HL-60/S4 treated with phorbol 12-myristate 13-acetate at 8.2 ng/mL for 4 days and 3 days (cell line): ENCODE data around the gene PNMA8B.
"Not testable (repeated sequence)": the region's sequence is repeated elsewhere in the genome, so short reads cannot be mapped to it uniquely, and the experiment has no call there.

ENCODE experiments used
- in situ Hi-C: fragments of 300-500 bp; cut with MboI; formaldehyde crosslinking; loops from 2 replicates; pipeline ENCODE4 v1.15.0; 2022; ENCODE audit warnings: low sequenced_read_pairs

Gene PNMA8B

DNA sequence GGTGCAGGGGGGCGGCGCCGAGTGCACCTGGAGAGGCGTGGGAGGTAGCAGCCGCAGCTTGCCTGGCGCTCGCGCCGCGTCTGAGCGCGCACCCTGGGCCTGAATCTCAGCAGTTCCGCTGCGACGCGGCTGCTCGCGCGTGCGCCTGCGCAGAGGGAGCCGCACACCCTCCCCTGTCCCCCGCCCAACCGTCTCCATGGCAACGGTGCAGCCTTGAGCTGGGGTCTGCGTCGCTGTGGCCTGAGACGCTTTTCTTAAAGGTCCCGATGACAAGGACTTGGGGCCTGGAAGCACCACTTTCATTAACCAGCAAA is at the start of gene PNMA8B:
Gene PNMA8B (minus strand): TSS at position 82 of the 314 bp plus-strand sequence. CDS start 402 bp downstream, outside the sequence.
- in situ Hi-C loops: no loop called here

- in situ Hi-C loops: no loop called here
Observed at GRCh38 chr19:46544651-46545050, 49.0 kb upstream of the PNMA8B start.

- in situ Hi-C loops: no loop called here
Observed at GRCh38 chr19:46542428-46543230, 47.0 kb upstream of the PNMA8B start.

- in situ Hi-C loops: no loop called here
Observed at GRCh38 chr19:46537136-46538097, 41.8 kb upstream of the PNMA8B start.

- in situ Hi-C loops: no loop called here
Observed at GRCh38 chr19:46536391-46536790, 40.7 kb upstream of the PNMA8B start.

- in situ Hi-C loops: no loop called here
Observed at GRCh38 chr19:46533621-46534081, 38.0 kb upstream of the PNMA8B start.

GRCh38 chr19:46533078-46533620 is 37.5 kb upstream of the PNMA8B start:
- in situ Hi-C loops: no loop called here

DNA sequence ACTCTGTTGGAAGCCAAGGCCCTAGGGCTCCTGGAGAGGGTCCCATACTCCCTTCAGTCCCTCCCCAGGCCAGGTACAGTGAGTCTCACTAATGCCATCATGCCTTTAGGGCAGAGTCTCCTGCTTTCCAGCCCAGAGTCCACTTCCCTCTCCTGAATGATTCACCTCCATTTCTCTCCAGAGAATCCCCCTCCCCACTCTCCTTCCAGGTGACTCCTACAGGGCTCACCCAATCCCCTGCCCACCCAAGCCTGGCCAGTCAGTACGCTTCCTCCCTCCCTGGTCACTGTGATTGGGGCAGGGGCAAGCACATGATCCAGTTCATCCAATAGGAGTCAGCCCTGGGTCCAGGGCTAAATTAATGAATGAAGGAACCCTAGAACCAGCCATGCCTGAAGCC is 35.0 kb upstream of the PNMA8B start:
- in situ Hi-C loops: no loop called here

DNA sequence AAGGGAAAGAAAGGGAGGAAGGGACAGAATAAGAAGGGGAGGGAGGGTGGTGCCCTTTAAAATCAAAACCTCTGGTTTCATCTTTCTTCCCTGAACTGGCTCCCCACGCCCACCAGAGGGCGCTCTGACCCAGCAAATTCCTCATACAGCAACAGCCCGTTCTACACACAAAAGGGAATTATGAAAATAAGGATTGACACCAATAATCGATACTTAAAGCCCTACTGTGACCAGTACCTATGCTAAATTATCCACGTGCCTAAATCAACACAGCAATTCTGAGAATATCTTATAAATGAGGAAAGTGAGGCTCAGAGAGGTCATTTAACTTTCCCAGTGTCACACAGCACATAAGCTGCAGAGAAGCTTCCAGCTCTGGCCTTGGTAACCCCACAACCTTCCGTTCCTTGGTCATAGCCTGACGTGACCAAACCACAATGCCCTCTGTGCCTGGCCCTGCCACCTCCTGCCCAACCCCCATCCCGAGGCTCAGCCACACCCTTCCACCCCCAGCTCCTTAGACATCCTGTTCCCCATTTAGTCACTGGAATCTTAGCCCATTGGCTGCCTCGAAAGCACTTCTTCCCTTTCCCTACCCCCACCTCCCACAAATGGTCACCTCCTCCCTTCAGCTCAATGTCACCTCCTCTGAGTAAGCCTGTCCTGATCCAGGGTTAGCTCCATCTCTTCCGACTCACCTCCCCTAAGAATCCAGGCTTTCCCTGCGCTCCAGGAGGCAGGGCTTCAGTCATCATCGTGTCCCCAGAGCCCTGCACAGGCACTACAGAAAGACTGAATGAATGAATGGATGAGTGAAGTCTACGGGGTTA is 34.2 kb upstream of the PNMA8B start:
- in situ Hi-C loops: no loop called here

DNA sequence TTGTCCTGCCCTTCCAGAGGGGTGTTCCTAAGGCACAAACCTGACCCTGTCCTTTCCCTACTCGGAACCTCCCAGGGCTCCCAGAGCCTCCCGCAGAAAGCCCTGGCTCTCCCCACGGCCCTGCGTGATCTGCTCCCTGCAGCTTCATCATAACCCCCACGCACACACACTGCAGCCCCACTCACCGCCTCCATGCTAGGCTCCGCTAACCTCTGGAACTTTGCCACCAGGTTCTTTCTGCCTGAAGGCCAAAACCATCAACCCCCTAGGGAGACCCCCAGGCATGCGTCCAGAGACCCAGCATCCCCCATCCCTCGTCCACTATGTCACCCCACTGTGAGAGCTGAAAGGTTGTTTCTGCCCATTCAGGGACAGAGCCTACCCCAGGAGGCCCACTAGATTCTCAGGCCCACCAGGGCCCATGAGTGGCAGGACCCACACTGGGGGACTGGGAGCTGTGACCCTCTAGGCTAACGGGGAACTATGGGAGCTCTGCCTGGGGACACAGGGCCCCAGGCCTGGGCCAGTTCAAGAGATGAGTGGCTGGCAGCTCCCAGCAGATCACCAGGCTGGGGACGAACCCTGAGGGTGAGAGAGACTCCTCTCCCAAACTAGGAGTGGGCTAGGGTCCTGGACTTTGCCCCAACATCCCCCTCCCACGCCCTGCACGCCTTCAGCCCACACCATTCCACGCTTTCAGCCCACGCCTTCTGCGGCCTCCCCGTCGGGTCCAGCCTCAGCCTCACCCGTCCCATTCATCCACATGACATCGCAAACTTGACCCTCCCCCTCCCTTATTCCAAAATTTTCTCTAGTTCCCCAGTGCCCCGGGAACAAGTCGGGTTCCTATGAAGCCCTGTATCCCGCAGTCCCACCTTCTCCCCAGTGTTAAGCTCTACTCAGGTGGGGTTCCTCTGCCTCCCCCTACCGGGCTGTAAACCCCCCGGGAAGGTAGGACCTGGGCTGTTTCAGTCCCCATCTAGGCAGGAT is 33.2 kb upstream of the PNMA8B start:
- in situ Hi-C loops: no loop called here

GRCh38 chr19:46526801-46527200 is 31.1 kb upstream of the PNMA8B start:
- in situ Hi-C loops: not testable (repeated sequence)

DNA sequence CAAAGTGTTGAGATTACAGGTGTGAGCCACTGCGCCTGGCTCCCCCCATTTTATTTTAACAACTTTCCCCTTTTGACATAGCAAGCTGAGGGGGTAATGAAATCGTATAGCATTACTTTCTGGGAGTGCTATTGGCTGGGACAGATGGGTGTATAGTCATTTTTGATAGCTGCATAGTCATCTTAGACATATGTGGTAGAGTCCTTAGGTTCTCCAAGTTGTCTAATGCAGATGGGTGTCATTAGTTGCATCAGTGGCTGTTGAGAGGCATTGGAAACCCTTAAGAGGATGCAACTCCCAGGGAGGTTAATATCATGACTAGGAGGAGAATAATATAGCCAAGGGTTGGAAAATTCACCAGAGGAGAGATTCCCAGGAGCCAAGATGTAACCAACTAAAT is 28.6 kb upstream of the PNMA8B start:
- in situ Hi-C loops: loop anchor here (25.0 kb wide), 1 partner anchor 112 kb away; the partner anchor contains the start of gene CCDC8

GRCh38 chr19:46522988-46523387 is 27.3 kb upstream of the PNMA8B start:
- in situ Hi-C loops: loop anchor here (25.0 kb wide), 1 partner anchor 111 kb away; the partner anchor contains the start of gene CCDC8

DNA sequence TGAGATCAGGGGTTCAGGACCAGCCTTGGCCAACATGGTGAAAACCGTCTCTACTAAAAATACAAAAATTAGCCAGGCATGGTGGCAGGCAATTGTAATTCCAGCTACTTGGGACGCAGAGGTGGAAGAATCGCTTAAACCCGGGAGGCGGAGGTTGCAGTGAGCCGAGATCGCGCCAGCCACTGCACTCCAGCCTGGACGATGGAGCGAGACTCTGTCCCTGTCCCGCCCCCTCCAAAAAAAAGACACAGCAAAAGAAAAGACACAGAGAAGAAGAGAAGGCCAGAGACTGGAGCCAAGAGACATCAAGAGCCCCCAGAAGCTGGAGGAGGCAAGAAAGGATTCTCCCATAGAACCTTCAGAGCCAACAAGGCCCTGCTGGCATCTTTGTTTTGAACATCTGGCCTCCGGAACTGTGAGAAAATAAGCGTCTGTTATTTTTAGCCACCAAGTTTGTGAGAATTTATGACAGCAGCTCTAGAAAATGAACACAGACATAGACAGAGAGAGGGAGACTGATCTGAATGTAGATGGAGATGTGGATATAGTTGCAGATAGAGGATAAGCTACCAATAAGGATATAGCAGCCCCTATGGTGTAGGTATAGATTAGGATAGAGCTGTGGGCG is 25.7 kb upstream of the PNMA8B start:
- in situ Hi-C loops: loop anchor here (25.0 kb wide), 1 partner anchor 109 kb away; the partner anchor contains the start of gene CCDC8

DNA sequence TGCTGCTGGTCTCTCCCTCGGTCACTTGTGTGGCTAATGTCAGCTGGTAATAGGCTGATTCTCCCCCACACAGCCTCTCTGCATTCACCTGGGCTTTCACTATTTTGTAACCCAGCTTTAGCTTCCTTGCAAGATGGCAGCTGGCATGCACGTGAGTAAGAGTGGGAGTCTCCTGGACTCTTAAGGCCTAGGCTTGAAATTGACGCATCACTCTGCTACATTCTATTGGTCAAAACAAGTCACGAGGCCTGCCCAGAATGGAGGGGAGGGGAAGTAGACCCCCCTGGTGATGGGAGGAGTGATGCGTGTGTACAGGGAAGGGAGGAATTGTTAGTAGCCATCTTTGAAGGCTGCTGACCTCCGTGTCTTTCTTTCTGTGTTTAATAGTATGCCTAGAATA is 24.9 kb upstream of the PNMA8B start:
- in situ Hi-C loops: loop anchor here (25.0 kb wide), 1 partner anchor 108 kb away; the partner anchor contains the start of gene CCDC8

- in situ Hi-C loops: loop anchor here (25.0 kb wide), 1 partner anchor 105 kb away; the partner anchor contains the start of gene CCDC8
Observed at GRCh38 chr19:46517471-46517870, 21.8 kb upstream of the PNMA8B start.

DNA sequence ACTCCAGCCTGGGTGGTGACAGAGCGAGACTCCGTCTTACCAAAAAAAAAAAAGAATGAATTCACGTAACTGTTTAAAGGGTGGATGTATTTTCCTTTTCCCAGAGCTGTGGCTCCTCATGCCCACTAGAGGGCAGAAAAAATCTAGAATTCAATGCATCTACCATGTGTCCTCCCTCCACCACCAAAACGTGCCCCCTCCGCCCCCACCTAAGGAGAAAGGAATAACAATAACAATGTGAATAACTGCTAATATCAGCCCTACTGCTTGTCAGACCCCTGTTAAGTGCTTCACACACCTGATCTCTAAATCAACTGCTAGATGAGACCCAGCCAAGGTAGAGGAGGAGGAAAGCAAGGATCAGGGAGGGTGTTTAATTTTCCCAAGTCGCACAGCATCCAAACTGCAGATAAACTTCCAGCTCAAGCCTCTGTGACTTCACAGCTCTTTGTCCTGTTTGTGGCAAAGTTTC is 20.2 kb upstream of the PNMA8B start:
- in situ Hi-C loops: loop anchor here (25.0 kb wide), 1 partner anchor 104 kb away; the partner anchor contains the start of gene CCDC8

DNA sequence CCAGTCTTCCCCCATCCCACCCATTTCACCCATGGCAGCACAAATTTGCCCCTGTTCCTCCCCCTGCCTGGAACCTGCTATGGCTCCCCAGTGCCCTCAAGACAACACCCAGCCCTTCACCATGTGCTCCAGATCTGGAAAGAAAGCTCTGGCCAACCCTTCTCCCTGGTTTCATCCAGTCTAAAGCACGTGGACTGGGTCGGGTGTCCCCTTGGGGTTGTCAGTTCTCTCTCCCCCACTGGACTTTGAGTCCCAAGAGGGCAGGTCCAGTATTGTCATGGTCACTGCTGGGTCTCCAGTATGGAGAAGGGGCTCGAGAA is 19.6 kb upstream of the PNMA8B start:
- in situ Hi-C loops: loop anchor here (25.0 kb wide), 1 partner anchor 103 kb away; the partner anchor contains the start of gene CCDC8
